Osteoblast (primary cell): ENCODE measurements around the gene MAPRE3. TPM values are rescaled to one million over a fixed set of nuclear protein-coding genes. Genes with fewer than 3 reads are reported as not detected.

Experiments used
- DNase-seq: peaks from one replicate; pipeline ENCODE4 v3.0.0; 2011; ENCODE audit warnings: low spot score, mixed read lengths; ENCODE audit not compliant: insufficient read length; ENCODE audit errors: missing footprints
- H2AFZ ChIP-seq: 2 replicates; pipeline ENCODE4 v1.6.0; 2011; ENCODE audit warnings: mild to moderate bottlenecking, low read length
- H3K27ac ChIP-seq: 2 replicates; pipeline ENCODE4 v1.5.1; 2011; ENCODE audit warnings: mild to moderate bottlenecking, low read depth, low read length, moderate library complexity
- H3K27me3 ChIP-seq: 2 replicates; pipeline ENCODE4 v1.6.0; 2012; ENCODE audit warnings: mild to moderate bottlenecking, control low read depth, inconsistent platforms, low read length, moderate library complexity; ENCODE audit not compliant: insufficient read depth
- H3K36me3 ChIP-seq: 2 replicates; pipeline ENCODE4 v1.5.1; 2011; ENCODE audit warnings: mild to moderate bottlenecking, low read length, control low read depth, moderate library complexity; ENCODE audit not compliant: insufficient read depth
- H3K4me1 ChIP-seq: 2 replicates; pipeline ENCODE4 v1.5.1; 2011; ENCODE audit warnings: mild to moderate bottlenecking, low read length, control low read depth, moderate library complexity; ENCODE audit not compliant: insufficient read depth
- H3K4me2 ChIP-seq: 2 replicates; pipeline ENCODE4 v1.6.0; 2011; ENCODE audit warnings: mild to moderate bottlenecking, low read length; ENCODE audit not compliant: insufficient read depth
- H3K4me3 ChIP-seq: fragments of 200-600 bp; sonication (generic); 3 replicates; pipeline ENCODE4 v1.5.1; 2012; ENCODE audit warnings: mild to moderate bottlenecking, low read length, inconsistent platforms; ENCODE audit not compliant: insufficient read depth
- H3K79me2 ChIP-seq: 2 replicates; pipeline ENCODE4 v1.6.0; 2012; ENCODE audit warnings: mild to moderate bottlenecking, low read length, control low read depth, inconsistent platforms; ENCODE audit not compliant: insufficient read depth
- H3K9me3 ChIP-seq: 2 replicates; pipeline ENCODE4 v1.5.1; 2011; ENCODE audit warnings: low read depth, low read length, control low read depth
- H4K20me1 ChIP-seq: 2 replicates; pipeline ENCODE4 v1.6.0; 2012; ENCODE audit warnings: mild to moderate bottlenecking, low read length, control low read depth; ENCODE audit not compliant: insufficient read depth
- CTCF ChIP-seq: IDR thresholded peaks from 2 replicates; pipeline ENCODE4 v1.5.1; 2011; ENCODE audit warnings: mild to moderate bottlenecking, low read depth, low read length, moderate library complexity; ENCODE audit errors: extremely low read depth
- total RNA-seq: library from RNA; depleted of rRNA; stranded (reverse); fragments of >200 nt; gene quantifications from 2 replicates; pipeline ENCODE4 v1.2.3, GENCODE V29; 2012

The MAPRE3 gene
- total RNA-seq, 1 donor, result 6.5 TPM

DNA sequence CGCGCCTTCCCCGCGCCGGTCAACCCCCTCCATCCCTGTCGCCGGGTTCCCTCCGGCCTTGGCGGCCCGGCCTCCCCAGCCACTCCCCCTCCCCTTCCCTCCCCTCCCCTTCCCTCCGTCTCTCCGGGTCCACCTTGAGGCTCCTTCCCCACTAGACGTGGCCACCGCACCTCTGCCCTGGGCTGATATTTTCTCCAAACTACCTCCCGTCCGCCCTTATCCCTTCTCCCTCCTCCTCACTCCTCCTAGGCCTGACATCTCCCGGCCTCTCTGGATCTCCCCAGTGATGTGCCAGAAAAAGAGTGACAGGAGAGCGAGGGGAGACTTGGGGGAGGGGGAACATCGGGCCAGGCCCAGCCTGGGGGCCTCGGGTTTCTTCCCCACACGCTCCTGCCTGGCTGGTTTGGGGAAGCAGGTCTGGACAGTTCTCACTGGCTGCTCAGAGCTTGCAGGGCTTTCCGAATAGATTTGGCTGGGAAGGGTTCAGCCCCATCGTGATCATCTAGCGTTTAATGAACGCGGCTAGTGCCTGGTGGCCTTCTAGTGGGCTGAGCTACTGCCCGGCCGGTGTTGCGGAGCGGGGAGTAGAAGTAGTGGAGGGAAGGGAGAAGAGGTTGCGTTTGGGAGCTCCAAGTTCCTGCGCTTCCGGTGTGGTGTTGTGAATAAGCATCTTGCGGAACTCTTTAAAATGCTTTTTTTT, 641 bp downstream of the MAPRE3 start:
- peak; percentile 80 for DNase-seq
- no peak for TF ChIP-seq CTCF
- peak overlapping the region; percentile 45 for H3K27ac ChIP-seq

GRCh38 chr2:26971911-26972786, 1.7 kb downstream of the MAPRE3 start:
- Histone ChIP-seq H3K4me3 (no peak overlapping the region), H3K4me2 (peak overlapping the region; percentile 94), H3K79me2 (peaks cover 7% of the 10 kb centered on the region), H3K4me1 (peaks cover 17% of the 10 kb centered on the region), H3K27ac (no peak overlapping the region), H3K36me3 (no peaks in the 10 kb centered on the region), H3K9me3 (no peaks in the 10 kb centered on the region), H3K27me3 (peaks cover 3% of the 10 kb centered on the region), H4K20me1 (peaks cover 31% of the 10 kb centered on the region), H2AFZ (no peak overlapping the region)
- no peak for TF ChIP-seq CTCF
- DNase-seq, result no peak

More for the DNA sequence above, 641 bp downstream of the MAPRE3 start:
- H2AFZ ChIP-seq, result peak overlapping the region; percentile 94
- peaks cover 3% of the 10 kb centered on the region for H3K27me3 ChIP-seq
- no peaks in the 10 kb centered on the region for H3K9me3 ChIP-seq
- H3K4me3 ChIP-seq, result peak overlapping the region; percentile 90
- no peaks in the 10 kb centered on the region for H3K36me3 ChIP-seq
- H4K20me1 ChIP-seq, result peaks cover 31% of the 10 kb centered on the region
- peaks cover 7% of the 10 kb centered on the region for H3K79me2 ChIP-seq
- H3K4me2 ChIP-seq, result peak overlapping the region; percentile 94
- H3K4me1 ChIP-seq, result peaks cover 13% of the 10 kb centered on the region

DNA sequence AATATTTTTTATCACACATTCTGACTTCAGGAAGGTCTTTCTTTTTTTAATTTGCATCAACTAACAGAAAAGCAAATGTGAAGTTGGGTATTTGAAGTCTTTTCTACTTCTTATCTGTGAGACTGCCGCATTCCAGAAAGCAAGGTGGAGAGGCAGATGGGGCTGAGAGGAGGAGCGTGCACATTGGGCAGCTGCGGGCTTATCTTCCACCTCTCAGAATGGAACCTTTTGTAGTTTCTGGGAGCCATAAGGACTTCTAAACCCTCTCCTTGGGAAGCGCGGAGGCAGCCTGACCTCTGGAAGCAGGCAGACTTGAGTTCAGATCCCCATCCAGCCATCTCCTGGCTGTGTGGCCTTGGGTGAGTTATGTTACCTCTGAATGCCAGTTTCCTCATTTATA, 3.9 kb downstream of the MAPRE3 start:
- no peak for DNase-seq
- TF ChIP-seq CTCF, result no peak
- no peak overlapping the region for H2AFZ ChIP-seq
- no peaks in the 10 kb centered on the region for H3K9me3 ChIP-seq
- H3K4me2 ChIP-seq, result no peak overlapping the region
- H3K4me3 ChIP-seq, result no peak overlapping the region
- H4K20me1 ChIP-seq, result peaks cover 40% of the 10 kb centered on the region
- no peaks in the 10 kb centered on the region for H3K27me3 ChIP-seq
- H3K4me1 ChIP-seq, result peaks cover 19% of the 10 kb centered on the region
- peaks cover 7% of the 10 kb centered on the region for H3K79me2 ChIP-seq
- no peaks in the 10 kb centered on the region for H3K36me3 ChIP-seq
- no peak overlapping the region for H3K27ac ChIP-seq

DNA sequence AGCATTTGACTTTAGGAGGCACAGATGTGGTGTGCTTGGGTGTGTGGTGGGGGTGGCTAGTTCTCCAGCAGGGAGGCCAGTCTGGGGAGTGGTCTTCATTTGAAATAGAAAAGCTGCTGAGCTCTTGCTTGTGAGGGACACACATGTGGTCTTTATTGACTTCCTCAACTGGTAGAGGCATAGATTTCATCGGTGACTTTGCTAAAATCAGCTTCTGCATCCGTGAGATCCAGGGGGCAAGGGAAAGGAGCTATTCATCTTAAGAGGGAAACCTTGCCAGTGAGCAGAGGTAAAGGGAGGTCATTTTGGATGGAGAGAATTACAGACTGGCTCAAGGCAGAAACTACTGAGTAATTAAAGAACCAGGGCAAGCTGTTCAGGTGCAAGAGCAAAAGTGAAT, 4.7 kb downstream of the MAPRE3 start:
- TF ChIP-seq CTCF, result no peak

More for the DNA sequence above, 4.7 kb downstream of the MAPRE3 start:
- Histone ChIP-seq H3K36me3 (no peaks in the 10 kb centered on the region), H3K4me2 (no peak overlapping the region), H3K79me2 (peaks cover 7% of the 10 kb centered on the region), H3K9me3 (no peaks in the 10 kb centered on the region), H3K4me3 (no peak overlapping the region), H3K27me3 (no peaks in the 10 kb centered on the region), H2AFZ (no peak overlapping the region), H3K4me1 (peaks cover 24% of the 10 kb centered on the region), H3K27ac (no peak overlapping the region), H4K20me1 (peaks cover 46% of the 10 kb centered on the region)
- no peak for DNase-seq
